Sigmoid colon (tissue), 7 donors: ENCODE data around the gene MYOZ2. TPM values are rescaled to one million over a fixed set of nuclear protein-coding genes. Genes with fewer than 3 reads are reported as not detected.

ENCODE experiments used
- DNase-seq: peaks from one replicate; pipeline ENCODE4 v3.0.0-alpha.2; 2019
- H3K27ac ChIP-seq, 4 donors: fragments of 200-600 bp; sonication (generic); one replicate each; pipeline ENCODE4 v1.5.1; 2016 to 2019; ENCODE audit warnings: mild to moderate bottlenecking in 1 of 4
- H3K27me3 ChIP-seq, 3 donors: fragments of 200-600 bp; sonication (generic); one replicate each; pipeline ENCODE4 v1.5.1; 2019; ENCODE audit warnings: mild to moderate bottlenecking in 1 of 3
- H3K36me3 ChIP-seq, 4 donors: fragments of 200-600 bp; sonication (generic); one replicate each; pipeline ENCODE4 v1.5.1; 2016 to 2019
- H3K4me1 ChIP-seq, 4 donors: fragments of 200-600 bp; sonication (generic); one replicate each; pipeline ENCODE4 v1.5.1; 2017 to 2019
- H3K4me3 ChIP-seq, 4 donors: fragments of 200-600 bp; sonication (generic); one replicate each; pipeline ENCODE4 v1.5.1; 2017 to 2019; ENCODE audit warnings: mild to moderate bottlenecking in 2 of 4, moderate library complexity in 1 of 4
- H3K9me3 ChIP-seq, 4 donors: fragments of 200-600 bp in 3 of 4; sonication (generic) in 3 of 4; one replicate each; pipeline versions ENCODE4 v1.5.1 to v1.6.1; 2013 to 2019
- CTCF ChIP-seq, 4 experiments: fragments of 450-650 bp in 3 of 4; fragments of 200-600 bp in 1 of 4; IDR thresholded peaks; one replicate each; pipeline ENCODE4 v1.5.1; 2016 to 2019; ENCODE audit warnings: antibody characterized with exemption in 4 of 4, mild to moderate bottlenecking in 3 of 4, moderate library complexity in 2 of 4
- EP300 ChIP-seq, 4 donors: sonication (generic); formaldehyde crosslinking; IDR thresholded peaks; one replicate each; pipeline ENCODE4 v1.6.1; 2017; ENCODE audit warnings: antibody characterized with exemption in 4 of 4
- POLR2A ChIP-seq, 2 donors: fragments of 450-650 bp; IDR thresholded peaks; one replicate each; pipeline ENCODE4 v1.6.1; 2016; ENCODE audit warnings: antibody characterized with exemption in 2 of 2, mild to moderate bottlenecking in 2 of 2, moderate library complexity in 2 of 2
- POLR2AphosphoS5 ChIP-seq, 4 donors: sonication (generic); formaldehyde crosslinking; IDR thresholded peaks; one replicate each; pipeline ENCODE4 v1.6.1; 2017; ENCODE audit warnings: antibody characterized with exemption in 4 of 4
- WGBS, 2 donors: extraction: QIAGEN DNeasy Blood & Tissue Kit; methylation state at CpG; one replicate each; pipeline ENCODE4 v1.1.7; 2013; 5-methylcytosine and 5-hydroxymethylcytosine counted together
- intact Hi-C: fragments of 100-400 bp; cut with DNase I; formaldehyde crosslinking; loops from one replicate; pipeline ENCODE4 v1.15.1; 2023
- polyA plus RNA-seq, 3 donors: library from polyadenylated mRNA; stranded (reverse); fragments of 200-250 nt; gene quantifications; one replicate each; pipeline ENCODE4 v1.2.3, GENCODE V29; 2013
- total RNA-seq, 4 donors: library from RNA; depleted of rRNA; stranded (reverse); fragments of >200 nt; gene quantifications; one replicate each; pipeline ENCODE4 v1.1.0, GENCODE V29; 2016
- donor health status: healthy with polysubstance abuse.
- donor health status: Bipolar disorder and iron deficiency.
- donor health status: healthy.

MYOZ2 gene
- total and polyA plus RNA-seq, 7 donors, result 0.28 to 1.4 (median 0.69) TPM

- intact Hi-C loops, result no loop called here
- Histone ChIP-seq H3K36me3 (no peaks in the 10 kb centered on the region), H3K27me3 (no peaks in the 10 kb centered on the region), H3K4me1 (peaks cover 0 to 10% (median 3%) of the 10 kb centered on the region in 4 donors), H3K9me3 (no peaks in the 10 kb centered on the region), H3K27ac (no peak overlapping the region), H3K4me3 (no peak overlapping the region)
- TF ChIP-seq POLR2A (IDR thresholded peaks at IDR 0.05) (no peak), CTCF (IDR thresholded peaks at IDR 0.05) (no peak), EP300 (IDR thresholded peaks at IDR 0.05) (no peak), POLR2AphosphoS5 (IDR thresholded peaks at IDR 0.05) (no peak)
- DNase-seq, result no peak
- 24 to 59% methylated on average over 2 of the region's 2 CpGs for WGBS, 2 donors
Measured at GRCh38 chr4:119097282-119097900, 38.2 kb upstream of the MYOZ2 start.

- H3K9me3 ChIP-seq, result no peaks in the 10 kb centered on the region
- H3K4me3 ChIP-seq, result no peak overlapping the region
- 93 to 98% methylated on average over 1 of the region's 1 CpG for WGBS, 2 donors
- intact Hi-C loops, result no loop called here
- TF ChIP-seq POLR2A (IDR thresholded peaks at IDR 0.05) (no peak), CTCF (IDR thresholded peaks at IDR 0.05) (no peak), POLR2AphosphoS5 (IDR thresholded peaks at IDR 0.05) (no peak), EP300 (IDR thresholded peaks at IDR 0.05) (no peak)
- no peaks in the 10 kb centered on the region for H3K27me3 ChIP-seq
- H3K4me1 ChIP-seq, result peaks cover 0 to 16% (median 10%) of the 10 kb centered on the region in 4 donors
- no peak for DNase-seq
- H3K27ac ChIP-seq, result no peak overlapping the region
- no peaks in the 10 kb centered on the region for H3K36me3 ChIP-seq
Measured at GRCh38 chr4:119098306-119098705, 37.3 kb upstream of the MYOZ2 start.

GRCh38 chr4:119099227-119099810 lies 36.3 kb upstream of the MYOZ2 start:
- Histone ChIP-seq H3K4me1 (peaks cover 0 to 17% (median 11%) of the 10 kb centered on the region in 4 donors), H3K4me3 (no peak overlapping the region), H3K27ac (peak overlapping the region in 1 of 4 donors; percentile 37), H3K27me3 (no peaks in the 10 kb centered on the region), H3K36me3 (no peaks in the 10 kb centered on the region), H3K9me3 (no peaks in the 10 kb centered on the region)
- WGBS, 2 donors, result 0 to 49% methylated on average over 1 of the region's 1 CpG
- TF ChIP-seq POLR2AphosphoS5 (IDR thresholded peaks at IDR 0.05) (peak in 2 of 4 donors; percentile 14 to 26), CTCF (IDR thresholded peaks at IDR 0.05) (no peak), POLR2A (IDR thresholded peaks at IDR 0.05) (no peak), EP300 (IDR thresholded peaks at IDR 0.05) (peak in 1 of 4 donors; percentile 1)
- DNase-seq, result no peak
- intact Hi-C loops, result no loop called here

- H3K27me3 ChIP-seq, result no peaks in the 10 kb centered on the region
- intact Hi-C loops, result no loop called here
- DNase-seq, result no peak
- TF ChIP-seq CTCF (IDR thresholded peaks at IDR 0.05) (no peak), EP300 (IDR thresholded peaks at IDR 0.05) (no peak), POLR2AphosphoS5 (IDR thresholded peaks at IDR 0.05) (peak in 2 of 4 donors; percentile 10 to 26), POLR2A (IDR thresholded peaks at IDR 0.05) (no peak)
- H3K4me3 ChIP-seq, result no peak overlapping the region
- no peaks in the 10 kb centered on the region for H3K36me3 ChIP-seq
- peak overlapping the region in 1 of 4 donors; percentile 37 for H3K27ac ChIP-seq
- H3K4me1 ChIP-seq, result peaks cover 0 to 17% (median 11%) of the 10 kb centered on the region in 4 donors
- H3K9me3 ChIP-seq, result no peaks in the 10 kb centered on the region
- WGBS, 2 donors, result 11 to 53% methylated on average over 1 of the region's 1 CpG
Measured at GRCh38 chr4:119100655-119101054, 35.0 kb upstream of the MYOZ2 start.
